H9 (cell line): ENCODE results near the gene NUDT9. TPM values are rescaled to one million over a fixed set of nuclear protein-coding genes. Genes with fewer than 3 reads are reported as not detected.

Source experiments
- DNase-seq: peaks from one replicate; pipeline ENCODE4 v3.0.0-alpha.2; 2017
- H2AFZ ChIP-seq: one replicate; pipeline ENCODE4 v1.6.1; 2013; ENCODE audit warnings: mild to moderate bottlenecking, low read length, control low read depth, moderate library complexity
- H2AK5ac ChIP-seq: 2 replicates; pipeline ENCODE4 v1.6.1; 2013; ENCODE audit warnings: low read length, control low read depth, mixed read lengths; ENCODE audit not compliant: insufficient read length
- H2BK120ac ChIP-seq: one replicate; pipeline ENCODE4 v1.6.1; 2013; ENCODE audit warnings: low read depth, mild to moderate bottlenecking, low read length, control low read depth, inconsistent platforms; ENCODE audit not compliant: poor library complexity, severe bottlenecking
- H2BK12ac ChIP-seq: 2 replicates; pipeline ENCODE4 v1.6.1; 2013; ENCODE audit warnings: low read length, control low read depth, mixed read lengths, low read depth; ENCODE audit not compliant: insufficient read length
- H2BK15ac ChIP-seq: 2 replicates; pipeline ENCODE4 v1.6.1; 2013; ENCODE audit warnings: low read depth, low read length, control low read depth
- H2BK20ac ChIP-seq: one replicate; pipeline ENCODE4 v1.6.1; 2013; ENCODE audit warnings: low read depth, mild to moderate bottlenecking, low read length, control low read depth, inconsistent platforms; ENCODE audit not compliant: poor library complexity, severe bottlenecking
- H2BK5ac ChIP-seq: 2 replicates; pipeline ENCODE4 v1.6.1; 2013; ENCODE audit warnings: low read length, control low read depth, mixed read lengths; ENCODE audit not compliant: insufficient read length
- H3K14ac ChIP-seq: 2 replicates; pipeline ENCODE4 v1.6.1; 2013; ENCODE audit warnings: low read length, control low read depth; ENCODE audit not compliant: insufficient read depth
- H3K18ac ChIP-seq: 2 replicates; pipeline ENCODE4 v1.6.1; 2013; ENCODE audit warnings: low read depth, mild to moderate bottlenecking, mixed read lengths, low read length, control low read depth; ENCODE audit not compliant: insufficient read length
- H3K23ac ChIP-seq: 2 replicates; pipeline ENCODE4 v1.6.1; 2013; ENCODE audit warnings: low read length, control low read depth, mixed read lengths, low read depth; ENCODE audit not compliant: insufficient read length
- H3K23me2 ChIP-seq: 2 replicates; pipeline ENCODE4 v1.6.1; 2013; ENCODE audit warnings: low read depth, mild to moderate bottlenecking, mixed read lengths, low read length, control low read depth; ENCODE audit not compliant: insufficient read length, poor library complexity, severe bottlenecking
- H3K27ac ChIP-seq: 2 replicates; pipeline ENCODE4 v1.5.1; 2013; ENCODE audit warnings: low read length, control low read depth, mixed read lengths, low read depth; ENCODE audit not compliant: insufficient read length
- H3K27me3 ChIP-seq: 2 replicates; pipeline ENCODE4 v1.6.1; 2013; ENCODE audit warnings: low read length, control low read depth, inconsistent platforms; ENCODE audit not compliant: insufficient read depth
- H3K4ac ChIP-seq: 2 replicates; pipeline ENCODE4 v1.6.1; 2013; ENCODE audit warnings: low read depth, mild to moderate bottlenecking, control low read depth, inconsistent platforms, low read length, moderate library complexity
- H3K4me1 ChIP-seq: 2 replicates; pipeline ENCODE4 v1.6.1; 2013; ENCODE audit warnings: low read length, control low read depth, inconsistent platforms; ENCODE audit not compliant: insufficient read depth
- H3K4me2 ChIP-seq: 2 replicates; pipeline ENCODE4 v1.6.1; 2013; ENCODE audit warnings: low read length, control low read depth, mixed read lengths; ENCODE audit not compliant: insufficient read length, insufficient read depth
- H3K56ac ChIP-seq: 2 replicates; pipeline ENCODE4 v1.6.1; 2013; ENCODE audit warnings: low read depth, mild to moderate bottlenecking, mixed read lengths, low read length, control low read depth; ENCODE audit not compliant: insufficient read length
- H3K79me1 ChIP-seq: 2 replicates; pipeline ENCODE4 v1.6.1; 2013; ENCODE audit warnings: low read depth, mild to moderate bottlenecking, moderate library complexity, low read length, control low read depth, inconsistent platforms; ENCODE audit not compliant: insufficient read depth, poor library complexity, severe bottlenecking
- H3K79me2 ChIP-seq: 2 replicates; pipeline ENCODE4 v1.6.1; 2013; ENCODE audit warnings: low read length, control low read depth, inconsistent platforms; ENCODE audit not compliant: insufficient read depth
- H3K9ac ChIP-seq: 2 replicates; pipeline ENCODE4 v1.6.1; 2013; ENCODE audit warnings: low read length, control low read depth, mixed read lengths; ENCODE audit not compliant: insufficient read length; ENCODE audit errors: extremely low read depth
- H3K9me3 ChIP-seq: one replicate; pipeline ENCODE4 v1.6.1; 2013; ENCODE audit warnings: low read depth, low read length, inconsistent platforms; ENCODE audit not compliant: control insufficient read depth
- H3T11ph ChIP-seq: one replicate; pipeline ENCODE4 v1.6.1; 2013; ENCODE audit warnings: mild to moderate bottlenecking, low read length, control low read depth, inconsistent platforms
- H4K20me1 ChIP-seq: one replicate; pipeline ENCODE4 v1.6.1; 2013; ENCODE audit not compliant: control insufficient read depth, insufficient read length, insufficient read depth
- H4K5ac ChIP-seq: 2 replicates; pipeline ENCODE4 v1.6.1; 2013; ENCODE audit warnings: low read depth, mild to moderate bottlenecking, mixed read lengths, low read length, control low read depth; ENCODE audit not compliant: insufficient read length
- H4K8ac ChIP-seq: replicated peaks from 2 replicates; pipeline ENCODE4 v1.6.1; 2013; ENCODE audit warnings: low read length, control low read depth, mixed read lengths, low read depth; ENCODE audit not compliant: insufficient read length
- H4K91ac ChIP-seq: 2 replicates; pipeline ENCODE4 v1.6.1; 2013; ENCODE audit warnings: low read depth, mild to moderate bottlenecking, moderate library complexity, mixed read lengths, low read length, control low read depth; ENCODE audit not compliant: insufficient read length
- H3K27ac Mint-ChIP-seq, 3 experiments: 2 replicates in 2 of 3; 3 replicates in 1 of 3; pipeline ENCODE4 v1.8.0; 2020 to 2021; ENCODE audit warnings: mixed read lengths in 3 of 3, mild to moderate bottlenecking in 1 of 3, moderate library complexity in 1 of 3
- H3K27me3 Mint-ChIP-seq: 2 replicates; pipeline ENCODE4 v1.8.0; 2021; ENCODE audit warnings: low read depth, mild to moderate bottlenecking, moderate library complexity, mixed read lengths
- H3K36me3 Mint-ChIP-seq, 3 experiments: 2 replicates in 2 of 3; 3 replicates in 1 of 3; pipeline ENCODE4 v1.8.0; 2020 to 2021; ENCODE audit warnings: low read depth in 3 of 3, mixed read lengths in 3 of 3; ENCODE audit not compliant: insufficient read depth in 1 of 3
- H3K4me1 Mint-ChIP-seq, 2 experiments: 2 replicates each; pipeline ENCODE4 v1.8.0; 2020; ENCODE audit warnings: mixed read lengths in 2 of 2
- H3K4me3 Mint-ChIP-seq, 2 experiments: 2 replicates in 1 of 2; 3 replicates in 1 of 2; pipeline ENCODE4 v1.8.0; 2020 to 2021; ENCODE audit warnings: mild to moderate bottlenecking in 2 of 2, mixed read lengths in 2 of 2, moderate library complexity in 1 of 2
- H3K9me3 Mint-ChIP-seq, 2 experiments: 2 replicates in 1 of 2; 3 replicates in 1 of 2; pipeline ENCODE4 v1.8.0; 2020; ENCODE audit warnings: mild to moderate bottlenecking in 2 of 2, mixed read lengths in 2 of 2, moderate library complexity in 1 of 2
- WGBS: extraction: QIAGEN DNeasy Blood & Tissue Kit; methylation state at CpG from one replicate; pipeline ENCODE4 v1.1.7; 2013; ENCODE audit warnings: missing lambda C conversion rate, low lambda C conversion rate, mixed read lengths; ENCODE audit not compliant: insufficient read length; ENCODE audit errors: extremely low coverage; 5-methylcytosine and 5-hydroxymethylcytosine counted together
- total RNA-seq: library from RNA; stranded (reverse); gene quantifications from 2 replicates; pipeline ENCODE4 v1.2.1, GENCODE V29; 2021
- TF ChIP-seq, protein P1 (sequence below): fragments of 200-600 bp; sonication (generic); conservative IDR thresholded peaks from 3 replicates; pipeline ENCODE4 v1.8.0; 2021; ENCODE audit warnings: antibody characterized with exemption, mild to moderate bottlenecking

Gene NUDT9
- total RNA-seq, 1 experiment from 2014 or later = 28.5 TPM

DNA sequence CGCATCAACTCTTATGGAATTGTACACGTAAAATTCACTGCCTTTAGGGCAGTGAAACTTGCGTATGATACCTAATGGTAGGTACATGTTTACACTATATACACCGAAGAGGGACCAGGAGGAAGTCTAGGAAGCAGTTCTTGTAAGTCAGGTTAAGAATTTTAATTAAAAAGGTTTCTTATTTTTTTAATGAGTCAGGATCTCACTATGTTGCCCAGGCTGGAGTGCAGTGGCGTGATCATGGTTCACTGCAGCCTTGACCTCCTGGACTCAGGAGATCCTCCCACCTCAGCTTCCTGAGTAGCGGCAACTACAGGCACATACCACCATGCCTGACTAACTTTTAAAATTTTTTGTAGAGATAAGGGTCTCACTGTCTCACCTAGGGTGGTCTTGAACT lies 6.6 kb downstream of the NUDT9 start:
- Histone ChIP-seq H3K23ac (no peak overlapping the region), H2AFZ (no peak overlapping the region), H3K79me2 (peaks cover 8% of the 10 kb centered on the region; the same call in 1 of the 2 replicates), H3K4ac (no peak overlapping the region), H3K4me1 (no peaks in the 10 kb centered on the region), H2BK120ac (no peak overlapping the region), H2BK12ac (no peak overlapping the region), H4K5ac (no peak overlapping the region), H3K9ac (no peak overlapping the region), H4K91ac (no peak overlapping the region), H2BK20ac (no peak overlapping the region), H3K4me2 (no peak overlapping the region), H3K79me1 (peaks cover 9% of the 10 kb centered on the region), H3K23me2 (no peaks in the 10 kb centered on the region), H4K20me1 (no peaks in the 10 kb centered on the region), H2BK5ac (no peak overlapping the region), H3K18ac (no peak overlapping the region), H3K27me3 (no peaks in the 10 kb centered on the region), H3K27ac (no peak overlapping the region), H3K9me3 (no peaks in the 10 kb centered on the region), H3K14ac (no peak overlapping the region), H4K8ac (no peak overlapping the region), H2AK5ac (no peak overlapping the region), H2BK15ac (no peak overlapping the region), H3K56ac (no peak overlapping the region), H3T11ph (no peak overlapping the region)
- Mint-ChIP-seq H3K4me1 (peaks cover 22 to 29% of the 10 kb centered on the region in 2 experiments), H3K27ac (no peak overlapping the region), H3K9me3 (no peaks in the 10 kb centered on the region), H3K27me3 (no peaks in the 10 kb centered on the region), H3K36me3 (no peaks in the 10 kb centered on the region), H3K4me3 (no peak overlapping the region)
- no CpG with 5 or more reads among the region's 6 CpGs for WGBS
- no peak for DNase-seq
- TF ChIP-seq, protein P1, sequence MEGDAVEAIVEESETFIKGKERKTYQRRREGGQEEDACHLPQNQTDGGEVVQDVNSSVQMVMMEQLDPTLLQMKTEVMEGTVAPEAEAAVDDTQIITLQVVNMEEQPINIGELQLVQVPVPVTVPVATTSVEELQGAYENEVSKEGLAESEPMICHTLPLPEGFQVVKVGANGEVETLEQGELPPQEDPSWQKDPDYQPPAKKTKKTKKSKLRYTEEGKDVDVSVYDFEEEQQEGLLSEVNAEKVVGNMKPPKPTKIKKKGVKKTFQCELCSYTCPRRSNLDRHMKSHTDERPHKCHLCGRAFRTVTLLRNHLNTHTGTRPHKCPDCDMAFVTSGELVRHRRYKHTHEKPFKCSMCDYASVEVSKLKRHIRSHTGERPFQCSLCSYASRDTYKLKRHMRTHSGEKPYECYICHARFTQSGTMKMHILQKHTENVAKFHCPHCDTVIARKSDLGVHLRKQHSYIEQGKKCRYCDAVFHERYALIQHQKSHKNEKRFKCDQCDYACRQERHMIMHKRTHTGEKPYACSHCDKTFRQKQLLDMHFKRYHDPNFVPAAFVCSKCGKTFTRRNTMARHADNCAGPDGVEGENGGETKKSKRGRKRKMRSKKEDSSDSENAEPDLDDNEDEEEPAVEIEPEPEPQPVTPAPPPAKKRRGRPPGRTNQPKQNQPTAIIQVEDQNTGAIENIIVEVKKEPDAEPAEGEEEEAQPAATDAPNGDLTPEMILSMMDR = no peak
